ENCODE data around the gene ABCD1.
A peak's percentile ranks its signal among the peaks of the same experiment; 100 is the strongest.
"Not testable (repeated sequence)": the region's sequence is repeated elsewhere in the genome, so short reads cannot be mapped to it uniquely, and the experiment has no call there.

ABCD1 gene

GRCh38 chrX:153694687-153695270, 29.9 kb upstream of the ABCD1 start:
- DNase-seq, result no peak

- no peak for DNase-seq
These were observed 28.6 kb upstream of the ABCD1 start for GRCh38 chrX:153696100-153696499.

- DNase-seq, result not testable (repeated sequence)
These were observed 28.1 kb upstream of the ABCD1 start for GRCh38 chrX:153696538-153696937.

GRCh38 chrX:153696986-153697722, 27.5 kb upstream of the ABCD1 start:
- not testable (repeated sequence) for DNase-seq

- DNase-seq, result no peak
These were observed 26.5 kb upstream of the ABCD1 start for GRCh38 chrX:153697924-153698865.

- DNase-seq, result not testable (repeated sequence)
These were observed 25.4 kb upstream of the ABCD1 start for GRCh38 chrX:153699210-153699783.

GRCh38 chrX:153699784-153700371, 24.8 kb upstream of the ABCD1 start:
- DNase-seq, result not testable (repeated sequence)

- no peak for DNase-seq
These were observed 24.2 kb upstream of the ABCD1 start for GRCh38 chrX:153700376-153700945.

GRCh38 chrX:153700967-153701366, 23.7 kb upstream of the ABCD1 start:
- DNase-seq, result no peak

GRCh38 chrX:153701706-153702105, 22.9 kb upstream of the ABCD1 start:
- DNase-seq, result no peak

GRCh38 chrX:153702336-153703035, 22.2 kb upstream of the ABCD1 start:
- no peak for DNase-seq

GRCh38 chrX:153703036-153703370, 21.7 kb upstream of the ABCD1 start:
- no peak for DNase-seq

- no peak for DNase-seq
These were observed 20.6 kb upstream of the ABCD1 start for GRCh38 chrX:153704021-153704526.

- DNase-seq, result not testable (repeated sequence)
These were observed 19.8 kb upstream of the ABCD1 start for GRCh38 chrX:153704631-153705402.

GRCh38 chrX:153705403-153706060, 19.1 kb upstream of the ABCD1 start:
- not testable (repeated sequence) for DNase-seq

GRCh38 chrX:153706799-153707198, 17.9 kb upstream of the ABCD1 start:
- DNase-seq, result no peak

GRCh38 chrX:153707406-153707805, 17.2 kb upstream of the ABCD1 start:
- DNase-seq, result no peak

GRCh38 chrX:153708415-153708814, 16.2 kb upstream of the ABCD1 start:
- DNase-seq, result peak; percentile 26

GRCh38 chrX:153709726-153710674, 14.7 kb upstream of the ABCD1 start:
- no peak for DNase-seq

Data from amniotic stem cell (primary cell).